Loucy (cell line): Measurements from ENCODE around the gene IFNA7.
"Not testable (repeated sequence)": the region's sequence is repeated elsewhere in the genome, so short reads cannot be mapped to it uniquely, and the experiment has no call there.

ENCODE experiments used
- EZH2phosphoT487 ChIP-seq: fragments of 200-600 bp; IDR thresholded peaks from 2 replicates; pipeline ENCODE4 v1.6.1; 2018; ENCODE audit warnings: antibody characterized with exemption, mild to moderate bottlenecking, moderate library complexity, borderline replicate concordance
- TF ChIP-seq, protein P1 (sequence below): fragments of 200-600 bp; sonication (generic); conservative IDR thresholded peaks from 2 replicates; pipeline ENCODE4 v1.5.1; 2014; ENCODE audit warnings: mild to moderate bottlenecking, antibody characterized with exemption, low read length

DNA sequence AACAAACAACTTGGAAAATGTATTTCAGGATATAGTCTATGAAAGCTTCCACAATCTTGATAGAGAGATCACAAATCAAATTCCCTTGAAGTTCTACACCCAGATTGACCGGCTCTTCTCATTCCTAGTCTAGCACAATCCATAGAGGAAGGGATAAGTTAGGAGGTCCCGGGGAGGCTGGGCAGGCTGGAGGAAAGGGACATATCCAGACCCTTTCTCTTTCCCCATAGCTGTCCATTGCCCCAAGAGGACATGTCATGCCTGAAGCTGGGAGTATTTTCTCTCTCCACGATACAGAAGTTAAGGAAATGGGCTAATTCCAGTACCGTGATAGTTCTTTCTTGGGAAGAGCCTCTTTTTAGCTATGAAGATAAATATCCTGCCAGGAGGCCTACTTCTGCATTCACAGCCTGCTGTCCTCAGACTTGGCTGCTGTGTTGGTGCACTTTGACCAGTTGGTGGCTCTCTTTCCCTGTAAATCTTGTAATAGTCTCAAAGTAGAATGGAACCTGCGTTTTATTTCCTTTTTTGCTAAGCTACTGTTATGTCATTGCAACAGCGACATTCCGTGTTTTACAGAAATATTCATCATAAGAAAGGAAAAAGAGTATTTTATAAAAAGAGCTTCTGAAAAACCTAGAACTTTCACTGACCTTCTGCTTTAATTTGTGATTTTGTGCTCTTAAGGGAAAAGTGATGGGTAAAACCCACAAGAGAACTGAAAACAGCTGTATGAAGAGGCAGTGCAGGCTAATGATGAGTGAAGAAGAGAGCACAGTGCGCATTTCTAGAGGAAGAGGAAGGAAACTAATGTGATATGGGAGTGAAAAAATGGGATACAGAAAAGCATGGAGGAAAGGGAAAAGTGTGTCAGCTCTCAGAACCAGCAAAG lies 33.7 kb upstream of the IFNA7 start:
- TF ChIP-seq, protein P1, sequence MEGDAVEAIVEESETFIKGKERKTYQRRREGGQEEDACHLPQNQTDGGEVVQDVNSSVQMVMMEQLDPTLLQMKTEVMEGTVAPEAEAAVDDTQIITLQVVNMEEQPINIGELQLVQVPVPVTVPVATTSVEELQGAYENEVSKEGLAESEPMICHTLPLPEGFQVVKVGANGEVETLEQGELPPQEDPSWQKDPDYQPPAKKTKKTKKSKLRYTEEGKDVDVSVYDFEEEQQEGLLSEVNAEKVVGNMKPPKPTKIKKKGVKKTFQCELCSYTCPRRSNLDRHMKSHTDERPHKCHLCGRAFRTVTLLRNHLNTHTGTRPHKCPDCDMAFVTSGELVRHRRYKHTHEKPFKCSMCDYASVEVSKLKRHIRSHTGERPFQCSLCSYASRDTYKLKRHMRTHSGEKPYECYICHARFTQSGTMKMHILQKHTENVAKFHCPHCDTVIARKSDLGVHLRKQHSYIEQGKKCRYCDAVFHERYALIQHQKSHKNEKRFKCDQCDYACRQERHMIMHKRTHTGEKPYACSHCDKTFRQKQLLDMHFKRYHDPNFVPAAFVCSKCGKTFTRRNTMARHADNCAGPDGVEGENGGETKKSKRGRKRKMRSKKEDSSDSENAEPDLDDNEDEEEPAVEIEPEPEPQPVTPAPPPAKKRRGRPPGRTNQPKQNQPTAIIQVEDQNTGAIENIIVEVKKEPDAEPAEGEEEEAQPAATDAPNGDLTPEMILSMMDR = peak; percentile 79
- not testable (repeated sequence) for TF ChIP-seq EZH2phosphoT487
